Esophagus muscularis mucosa (tissue), 4 donors: ENCODE data around the gene PDZK1IP1.

ENCODE experiments used
- CTCF ChIP-seq, 3 experiments: fragments of 200-600 bp in 2 of 3; fragments of 450-650 bp in 1 of 3; sonication (generic) in 2 of 3; IDR thresholded peaks; one replicate each; pipeline ENCODE4 v1.5.1; 2017 to 2019; ENCODE audit warnings: antibody characterized with exemption in 3 of 3, mild to moderate bottlenecking in 2 of 3, moderate library complexity in 1 of 3
- EP300 ChIP-seq: sonication (generic); formaldehyde crosslinking; IDR thresholded peaks from one replicate; pipeline ENCODE4 v1.6.1; 2017; ENCODE audit warnings: antibody characterized with exemption
- POLR2AphosphoS5 ChIP-seq, 2 donors: sonication (generic); formaldehyde crosslinking; IDR thresholded peaks; one replicate each; pipeline ENCODE4 v1.6.1; 2017; ENCODE audit warnings: antibody characterized with exemption in 2 of 2

- no peak for TF ChIP-seq CTCF (IDR thresholded peaks at IDR 0.05)
- TF ChIP-seq POLR2AphosphoS5 (IDR thresholded peaks at IDR 0.05), result no peak
- TF ChIP-seq EP300, result no peak
Observed at GRCh38 chr1:47212636-47213229, 22.9 kb upstream of the PDZK1IP1 start.
